Loucy (cell line): ENCODE measurements around the gene DSC3.

Experiments used
- EZH2phosphoT487 ChIP-seq: fragments of 200-600 bp; IDR thresholded peaks from 2 replicates; pipeline ENCODE4 v1.6.1; 2018; ENCODE audit warnings: antibody characterized with exemption, mild to moderate bottlenecking, moderate library complexity, borderline replicate concordance
- TF ChIP-seq, protein P1 (sequence below): fragments of 200-600 bp; sonication (generic); conservative IDR thresholded peaks from 2 replicates; pipeline ENCODE4 v1.5.1; 2014; ENCODE audit warnings: mild to moderate bottlenecking, antibody characterized with exemption, low read length

DNA sequence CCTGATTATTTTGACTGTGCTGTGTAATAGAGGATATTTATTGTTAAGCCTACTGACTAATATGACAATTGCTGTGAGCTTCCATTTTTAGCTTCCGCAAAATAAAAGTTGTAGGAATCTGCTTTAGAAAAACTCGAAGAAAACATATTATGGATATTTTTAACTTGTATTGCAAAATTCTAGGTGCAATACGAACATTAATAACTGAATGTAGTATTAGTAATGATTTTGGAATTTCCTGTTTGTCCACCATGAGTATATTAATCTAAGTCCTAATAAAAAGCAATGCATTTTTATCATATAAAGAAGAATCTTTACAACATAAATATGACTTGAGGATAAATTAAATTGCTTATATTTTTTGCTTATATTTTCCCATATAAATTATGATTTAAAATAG is 2.4 kb upstream of the DSC3 start:
- TF ChIP-seq, protein P1, sequence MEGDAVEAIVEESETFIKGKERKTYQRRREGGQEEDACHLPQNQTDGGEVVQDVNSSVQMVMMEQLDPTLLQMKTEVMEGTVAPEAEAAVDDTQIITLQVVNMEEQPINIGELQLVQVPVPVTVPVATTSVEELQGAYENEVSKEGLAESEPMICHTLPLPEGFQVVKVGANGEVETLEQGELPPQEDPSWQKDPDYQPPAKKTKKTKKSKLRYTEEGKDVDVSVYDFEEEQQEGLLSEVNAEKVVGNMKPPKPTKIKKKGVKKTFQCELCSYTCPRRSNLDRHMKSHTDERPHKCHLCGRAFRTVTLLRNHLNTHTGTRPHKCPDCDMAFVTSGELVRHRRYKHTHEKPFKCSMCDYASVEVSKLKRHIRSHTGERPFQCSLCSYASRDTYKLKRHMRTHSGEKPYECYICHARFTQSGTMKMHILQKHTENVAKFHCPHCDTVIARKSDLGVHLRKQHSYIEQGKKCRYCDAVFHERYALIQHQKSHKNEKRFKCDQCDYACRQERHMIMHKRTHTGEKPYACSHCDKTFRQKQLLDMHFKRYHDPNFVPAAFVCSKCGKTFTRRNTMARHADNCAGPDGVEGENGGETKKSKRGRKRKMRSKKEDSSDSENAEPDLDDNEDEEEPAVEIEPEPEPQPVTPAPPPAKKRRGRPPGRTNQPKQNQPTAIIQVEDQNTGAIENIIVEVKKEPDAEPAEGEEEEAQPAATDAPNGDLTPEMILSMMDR = no peak
- no peak for TF ChIP-seq EZH2phosphoT487
